ENCODE data around the gene SART3. TPM values are rescaled to one million over a fixed set of nuclear protein-coding genes. Genes with fewer than 3 reads are reported as not detected.
A peak's percentile ranks its signal among the peaks of the same experiment; 100 is the strongest.

Gene SART3
- total and polyA plus RNA-seq, 8 donors: 11.7 to 106 (median 51.1) TPM

DNA sequence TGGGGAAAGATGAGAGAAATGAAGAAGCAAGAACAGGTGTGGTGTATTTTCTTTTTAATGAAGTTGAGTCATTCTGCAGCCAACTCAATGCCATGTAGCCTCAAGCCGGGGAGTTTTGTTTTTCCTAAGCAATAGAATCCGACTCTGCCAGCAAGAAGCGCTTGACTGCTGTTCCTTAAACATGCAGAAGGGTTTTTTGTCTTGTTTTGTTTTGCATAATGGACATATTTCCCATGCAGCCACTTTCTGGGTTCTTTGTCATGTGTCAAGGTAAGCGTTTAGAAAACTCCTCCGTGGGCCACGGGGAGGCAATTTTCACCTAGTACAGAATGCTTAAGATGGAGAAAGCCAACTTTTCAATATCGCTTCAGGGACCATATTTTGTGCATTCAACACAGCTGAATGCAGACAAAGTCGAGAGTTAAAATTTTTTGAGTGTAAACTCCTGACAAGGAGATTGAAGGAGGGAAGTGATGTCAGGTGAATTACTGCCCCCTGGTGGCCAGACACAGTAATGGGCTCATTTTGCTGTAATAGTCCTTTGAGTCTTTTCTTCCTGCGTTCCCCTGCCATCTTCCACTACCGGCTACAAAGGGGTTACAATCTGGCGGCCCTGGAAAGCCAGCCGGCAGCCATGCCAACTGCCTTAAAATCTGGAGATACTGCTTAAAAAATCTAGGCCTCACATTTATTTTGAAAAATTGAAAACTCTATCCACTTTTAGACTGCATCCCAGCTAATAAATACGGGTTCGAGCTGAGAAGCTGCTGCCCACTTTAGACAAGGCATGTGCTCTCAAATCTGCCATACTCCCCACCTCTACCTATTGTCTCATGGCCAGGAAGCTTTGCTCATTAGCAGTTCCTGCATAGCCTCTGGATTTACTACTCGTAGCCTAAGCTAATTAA, 49.1 kb downstream of the SART3 start:
- Histone ChIP-seq H3K4me3 (peak overlapping the region in 1 of 4 donors; percentile 15), H3K27ac (no peak overlapping the region), H3K4me1 (peaks cover 11 to 31% (median 26%) of the 10 kb centered on the region in 4 donors), H3K27me3 (no peaks in the 10 kb centered on the region), H3K36me3 (peaks cover 0 to 3% (median under 1%) of the 10 kb centered on the region in 4 donors), H3K9me3 (no peaks in the 10 kb centered on the region)
- intact Hi-C loops (cut with DNase I; ENCODE audit: low total_unique reads): no loop called here
- WGBS, 5 donors: 29 to 42% (median 31%) methylated on average over 15 of the region's 15 CpGs
- TF ChIP-seq, protein P1, sequence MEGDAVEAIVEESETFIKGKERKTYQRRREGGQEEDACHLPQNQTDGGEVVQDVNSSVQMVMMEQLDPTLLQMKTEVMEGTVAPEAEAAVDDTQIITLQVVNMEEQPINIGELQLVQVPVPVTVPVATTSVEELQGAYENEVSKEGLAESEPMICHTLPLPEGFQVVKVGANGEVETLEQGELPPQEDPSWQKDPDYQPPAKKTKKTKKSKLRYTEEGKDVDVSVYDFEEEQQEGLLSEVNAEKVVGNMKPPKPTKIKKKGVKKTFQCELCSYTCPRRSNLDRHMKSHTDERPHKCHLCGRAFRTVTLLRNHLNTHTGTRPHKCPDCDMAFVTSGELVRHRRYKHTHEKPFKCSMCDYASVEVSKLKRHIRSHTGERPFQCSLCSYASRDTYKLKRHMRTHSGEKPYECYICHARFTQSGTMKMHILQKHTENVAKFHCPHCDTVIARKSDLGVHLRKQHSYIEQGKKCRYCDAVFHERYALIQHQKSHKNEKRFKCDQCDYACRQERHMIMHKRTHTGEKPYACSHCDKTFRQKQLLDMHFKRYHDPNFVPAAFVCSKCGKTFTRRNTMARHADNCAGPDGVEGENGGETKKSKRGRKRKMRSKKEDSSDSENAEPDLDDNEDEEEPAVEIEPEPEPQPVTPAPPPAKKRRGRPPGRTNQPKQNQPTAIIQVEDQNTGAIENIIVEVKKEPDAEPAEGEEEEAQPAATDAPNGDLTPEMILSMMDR (IDR thresholded peaks at IDR 0.05): peak in 6 of 7 experiments; percentile 25 to 96 (median 75)
- TF ChIP-seq POLR2AphosphoS5 (IDR thresholded peaks at IDR 0.05): peak in 1 of 3 donors; percentile 23
- TF ChIP-seq POLR2A (IDR thresholded peaks at IDR 0.05): no peak
- no peak for TF ChIP-seq EP300 (IDR thresholded peaks at IDR 0.05)
- peak; percentile 76 to 90 for DNase-seq

DNA sequence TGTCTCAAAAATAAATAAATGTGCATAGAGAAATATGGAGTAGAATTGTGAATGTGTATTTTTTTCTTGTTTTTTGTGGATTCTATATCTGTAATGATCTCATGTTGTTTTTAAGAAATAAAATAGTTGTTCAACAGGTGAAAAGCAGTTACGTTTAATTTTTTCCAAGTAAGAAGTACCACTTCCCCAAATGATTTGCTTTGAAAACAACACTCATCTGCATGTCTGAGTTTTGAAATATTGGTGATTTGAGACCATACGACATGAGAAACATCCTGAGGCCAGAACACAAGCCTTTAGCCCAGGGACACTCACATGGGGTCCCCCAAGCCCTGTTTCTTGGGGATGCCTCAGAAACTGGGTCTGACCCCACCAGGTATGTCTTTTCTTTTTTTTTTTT, 50.1 kb downstream of the SART3 start:
- H3K36me3 ChIP-seq: no peaks in the 10 kb centered on the region
- no peaks in the 10 kb centered on the region for H3K9me3 ChIP-seq
- no peak for DNase-seq
- no peak overlapping the region for H3K27ac ChIP-seq
- 62 to 88% (median 77%) methylated on average over 2 of the region's 2 CpGs for WGBS, 5 donors
- TF ChIP-seq POLR2AphosphoS5 (IDR thresholded peaks at IDR 0.05): no peak
- no peak for TF ChIP-seq POLR2A (IDR thresholded peaks at IDR 0.05)
- no peak for TF ChIP-seq EP300 (IDR thresholded peaks at IDR 0.05)
- TF ChIP-seq, protein P1 (IDR thresholded peaks at IDR 0.05): no peak
- no peak overlapping the region for H3K4me3 ChIP-seq
- H3K27me3 ChIP-seq: no peaks in the 10 kb centered on the region
- peaks cover 3 to 20% (median 16%) of the 10 kb centered on the region in 4 donors for H3K4me1 ChIP-seq
- intact Hi-C loops (cut with DNase I; ENCODE audit: low total_unique reads): no loop called here

GRCh38 chr12:108509806-108510205, 51.2 kb downstream of the SART3 start:
- Histone ChIP-seq H3K27me3 (peaks cover 0 to 2% (median 0%) of the 10 kb centered on the region in 3 donors), H3K4me1 (peaks cover 0 to 16% (median 11%) of the 10 kb centered on the region in 4 donors), H3K9me3 (no peaks in the 10 kb centered on the region), H3K27ac (no peak overlapping the region), H3K36me3 (no peaks in the 10 kb centered on the region), H3K4me3 (no peak overlapping the region)
- WGBS, 5 donors: 83 to 97% (median 94%) methylated on average over 1 of the region's 1 CpG
- no peak for DNase-seq
- TF ChIP-seq EP300 (IDR thresholded peaks at IDR 0.05) (no peak), POLR2A (IDR thresholded peaks at IDR 0.05) (no peak)
- intact Hi-C loops (cut with DNase I; ENCODE audit: low total_unique reads): no loop called here

DNA sequence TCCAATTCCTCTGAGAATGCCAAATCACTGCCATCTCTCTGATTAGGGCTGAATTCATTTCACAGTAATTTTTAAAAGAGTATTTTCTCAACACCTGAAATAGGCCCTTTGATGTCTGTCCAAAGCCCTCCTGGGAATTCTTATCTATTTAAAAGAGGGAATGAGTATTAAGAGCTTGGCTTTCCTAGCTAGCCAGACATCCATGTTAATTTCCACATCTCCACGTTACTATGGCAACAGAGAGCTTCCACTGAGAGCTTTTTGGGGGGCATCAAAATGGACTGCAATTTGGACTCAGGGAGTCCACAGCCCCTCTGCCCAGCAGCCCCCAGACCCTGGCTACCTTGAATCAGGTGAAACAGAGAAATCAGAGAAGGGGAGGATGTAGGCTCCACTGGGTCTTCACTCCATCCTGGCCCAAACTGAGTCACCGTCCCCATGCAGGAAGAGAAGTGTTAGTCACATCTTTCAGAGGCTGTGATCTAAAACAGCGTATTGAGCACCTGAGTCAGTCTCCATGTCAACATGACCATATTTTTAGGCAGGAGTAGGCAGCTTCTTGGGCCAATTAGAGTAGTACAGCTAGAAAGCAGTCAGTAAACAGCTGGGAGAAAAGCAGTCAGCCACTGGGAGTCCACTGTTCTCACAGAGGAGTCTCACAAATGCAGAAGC, 52.9 kb downstream of the SART3 start:
- H3K27me3 ChIP-seq: peaks cover 0 to 5% (median 0%) of the 10 kb centered on the region in 3 donors

More for the DNA sequence above, 52.9 kb downstream of the SART3 start:
- no peaks in the 10 kb centered on the region for H3K36me3 ChIP-seq
- intact Hi-C loops (cut with DNase I; ENCODE audit: low total_unique reads): no loop called here
- H3K9me3 ChIP-seq: peaks cover 3 to 12% (median 6%) of the 10 kb centered on the region in 4 donors
- no peak overlapping the region for H3K27ac ChIP-seq
- peaks cover 0 to 8% (median 8%) of the 10 kb centered on the region in 4 donors for H3K4me1 ChIP-seq
- no peak for DNase-seq
- no peak overlapping the region for H3K4me3 ChIP-seq
- 59 to 85% (median 68%) methylated on average over 3 of the region's 3 CpGs for WGBS, 5 donors
- no peak for TF ChIP-seq EP300 (IDR thresholded peaks at IDR 0.05)
- TF ChIP-seq, protein P1 (IDR thresholded peaks at IDR 0.05): no peak
- no peak for TF ChIP-seq POLR2A (IDR thresholded peaks at IDR 0.05)
- no peak for TF ChIP-seq POLR2AphosphoS5 (IDR thresholded peaks at IDR 0.05)
